ENCODE results near the gene CLEC16A. TPM values are rescaled to one million over a fixed set of nuclear protein-coding genes. Genes with fewer than 3 reads are reported as not detected.
A peak's percentile ranks its signal among the peaks of the same experiment; 100 is the strongest.

CLEC16A gene
- total and polyA plus RNA-seq, 9 of the 15 experiments (the other 6 are each of a cell fraction or from before 2014, with no cell fraction given) = 1.00 to 22.3 (median 10.0) TPM

DNA sequence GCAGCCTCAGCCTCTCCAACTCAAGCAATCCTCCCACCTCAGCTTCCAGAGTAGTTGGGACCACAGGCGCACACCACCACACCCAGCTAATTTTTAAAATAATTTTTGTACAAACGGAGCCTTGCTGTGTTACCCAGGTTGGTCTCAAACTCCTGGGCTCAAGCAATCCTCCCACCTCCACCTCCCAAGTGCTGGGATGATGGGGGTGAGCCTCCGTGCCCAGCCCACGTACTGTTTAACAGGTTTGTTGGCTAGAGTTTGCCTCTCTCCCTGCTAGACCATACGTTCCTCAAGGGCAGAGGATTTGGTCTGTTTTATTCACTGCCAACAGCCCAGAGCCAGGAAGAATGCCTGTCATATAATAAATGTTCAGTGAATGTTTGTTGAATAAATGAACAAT lies 285.1 kb downstream of the CLEC16A start:
- ATAC-seq = no peak
- no peaks in the 10 kb centered on the region for H4K20me1 ChIP-seq (replicated peaks; ENCODE audit: control insufficient read depth, insufficient read depth, low read length)
- ChIA-PET CTCF (ENCODE audit: low intra/inter-chr PET ratio) (no interaction called here), POLR2A (interaction anchor here (0.6 to 1.4 kb wide), 3 partner anchors 9 to 19 kb away, joined by 3 to 5 read pairs (median 4); no protein-coding TSS in a partner anchor)
- H3K9me3 ChIP-seq (replicated peaks; ENCODE audit: control insufficient read depth, insufficient read depth, low read depth, low read length) = no peaks in the 10 kb centered on the region
- no TSS peak for BruUV-seq (replicated peaks)
- no peak overlapping the region for H3K4me3 ChIP-seq
- H2AFZ ChIP-seq (ENCODE audit: low read depth, low read length) = no peak overlapping the region
- no peak overlapping the region for H3K4me2 ChIP-seq (ENCODE audit: insufficient read depth, low read length)
- no peak overlapping the region for H3K27ac ChIP-seq (ENCODE audit: extremely low read depth, low read depth, low read length)
- no peaks in the 10 kb centered on the region for H3K36me3 ChIP-seq (ENCODE audit: control insufficient read depth, insufficient read depth, low read length)
- in situ Hi-C loops (cut with MboI) (no loop called here), intact Hi-C loops (cut with micrococcal nuclease) (no loop called here)
- no peak for DNase-seq (ENCODE audit: extremely low read depth in 1 of 4, low spot score in 3 of 4)
- TF ChIP-seq, protein P1, sequence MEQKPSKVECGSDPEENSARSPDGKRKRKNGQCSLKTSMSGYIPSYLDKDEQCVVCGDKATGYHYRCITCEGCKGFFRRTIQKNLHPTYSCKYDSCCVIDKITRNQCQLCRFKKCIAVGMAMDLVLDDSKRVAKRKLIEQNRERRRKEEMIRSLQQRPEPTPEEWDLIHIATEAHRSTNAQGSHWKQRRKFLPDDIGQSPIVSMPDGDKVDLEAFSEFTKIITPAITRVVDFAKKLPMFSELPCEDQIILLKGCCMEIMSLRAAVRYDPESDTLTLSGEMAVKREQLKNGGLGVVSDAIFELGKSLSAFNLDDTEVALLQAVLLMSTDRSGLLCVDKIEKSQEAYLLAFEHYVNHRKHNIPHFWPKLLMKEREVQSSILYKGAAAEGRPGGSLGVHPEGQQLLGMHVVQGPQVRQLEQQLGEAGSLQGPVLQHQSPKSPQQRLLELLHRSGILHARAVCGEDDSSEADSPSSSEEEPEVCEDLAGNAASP (IDR thresholded peaks at IDR 0.05) = no peak
- TF ChIP-seq ELF1 (tag; IDR thresholded peaks at IDR 0.05) (no peak), FOXA1 (IDR thresholded peaks at IDR 0.05; ENCODE audit: borderline replicate concordance) (no peak)
- H3K4me1 ChIP-seq (replicated peaks in 1 of 2; ENCODE audit: control insufficient read depth in 2 of 2, insufficient read depth in 2 of 2, low read length in 2 of 2) = peaks cover 38 to 45% of the 10 kb centered on the region in 2 experiments
- 65% methylated on average over 5 of the region's 5 CpGs for WGBS (ENCODE audit: insufficient coverage, low coverage, missing lambda C conversion rate)
- no peaks in the 10 kb centered on the region for H3K79me2 ChIP-seq (ENCODE audit: control insufficient read depth, insufficient read depth, low read length)
- H3K27me3 ChIP-seq (ENCODE audit: control insufficient read depth in 2 of 2, insufficient read depth in 2 of 2, low read length in 2 of 2) = no peaks in the 10 kb centered on the region
- no peak overlapping the region for H3K9ac ChIP-seq (ENCODE audit: insufficient read depth in 1 of 2, low read depth in 2 of 2, low read length in 2 of 2)
- H3K9me1 ChIP-seq (ENCODE audit: control insufficient read depth, insufficient read depth, low read length) = no peaks in the 10 kb centered on the region
- FAIRE-seq = no peak

DNA sequence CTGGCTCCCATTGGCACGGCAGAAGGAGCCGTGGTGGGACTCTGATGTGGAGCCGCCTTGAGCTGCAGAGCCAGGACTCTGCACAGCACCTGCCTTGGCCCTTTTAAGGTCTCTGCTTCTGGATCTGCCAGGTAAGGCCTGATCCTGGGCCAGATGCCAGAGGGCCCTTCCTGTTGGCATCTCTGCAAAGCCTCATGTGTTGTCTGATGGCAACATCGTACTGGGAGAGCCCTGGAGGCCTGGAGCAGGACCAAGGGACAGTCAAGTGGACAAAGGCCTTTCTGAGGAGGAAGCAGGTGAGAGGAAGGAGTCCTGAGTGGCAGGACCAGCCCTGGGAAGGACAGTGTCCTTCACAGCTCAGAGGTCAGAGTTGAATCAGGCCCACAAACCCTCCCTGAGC lies 285.5 kb downstream of the CLEC16A start:
- FAIRE-seq = no peak
- H3K4me2 ChIP-seq (ENCODE audit: insufficient read depth, low read length) = no peak overlapping the region
- H3K79me2 ChIP-seq (ENCODE audit: control insufficient read depth, insufficient read depth, low read length) = no peaks in the 10 kb centered on the region
- ChIA-PET CTCF (ENCODE audit: low intra/inter-chr PET ratio) (no interaction called here), POLR2A (interaction anchor here (0.6 to 1.4 kb wide), 3 partner anchors 8 to 19 kb away, joined by 3 to 5 read pairs (median 4); no protein-coding TSS in a partner anchor)
- no peak for TF ChIP-seq RBM34 (IDR thresholded peaks at IDR 0.05; ENCODE audit: borderline replicate concordance, insufficient read depth, low read length)
- intact Hi-C loops (cut with micrococcal nuclease) (no loop called here), in situ Hi-C loops (cut with MboI) (no loop called here)
- H3K9me1 ChIP-seq (ENCODE audit: control insufficient read depth, insufficient read depth, low read length) = no peaks in the 10 kb centered on the region
- no peak overlapping the region for H2AFZ ChIP-seq (ENCODE audit: low read depth, low read length)
- H3K4me3 ChIP-seq = no peak overlapping the region
- peaks cover 40 to 43% of the 10 kb centered on the region in 2 experiments for H3K4me1 ChIP-seq (replicated peaks in 1 of 2; ENCODE audit: control insufficient read depth in 2 of 2, insufficient read depth in 2 of 2, low read length in 2 of 2)
- no peak for DNase-seq (ENCODE audit: extremely low read depth in 1 of 4, low spot score in 3 of 4)
- no peaks in the 10 kb centered on the region for H3K27me3 ChIP-seq (ENCODE audit: control insufficient read depth in 2 of 2, insufficient read depth in 2 of 2, low read length in 2 of 2)
- no TSS peak for BruUV-seq (replicated peaks)
- H4K20me1 ChIP-seq (replicated peaks; ENCODE audit: control insufficient read depth, insufficient read depth, low read length) = no peaks in the 10 kb centered on the region
- no peaks in the 10 kb centered on the region for H3K36me3 ChIP-seq (ENCODE audit: control insufficient read depth, insufficient read depth, low read length)
- ATAC-seq = no peak
- 84% methylated on average over 4 of the region's 4 CpGs for WGBS (ENCODE audit: insufficient coverage, low coverage, missing lambda C conversion rate)
- H3K9ac ChIP-seq (ENCODE audit: insufficient read depth in 1 of 2, low read depth in 2 of 2, low read length in 2 of 2) = peak overlapping the region in 1 of 2 experiments; percentile 19; a peak in 2 of 4 replicates
- no peaks in the 10 kb centered on the region for H3K9me3 ChIP-seq (replicated peaks; ENCODE audit: control insufficient read depth, insufficient read depth, low read depth, low read length)
- no peak overlapping the region for H3K27ac ChIP-seq (ENCODE audit: extremely low read depth, low read depth, low read length)

Data from K562 (cell line).